Activated naive CD8-positive, alpha-beta T cell treated with anti-CD3 and anti-CD28 coated beads, Interleukin-2, amount 50 U/mL, for 16 hours (primary cell): ENCODE data around the gene REEP1.
"Not testable (repeated sequence)": the region's sequence is repeated elsewhere in the genome, so short reads cannot be mapped to it uniquely, and the experiment has no call there.

Source experiments
- DNase-seq: peaks from one replicate; pipeline ENCODE4 v3.0.0-alpha.2; 2020; ENCODE audit warnings: low read depth, low spot score

The REEP1 gene

DNA sequence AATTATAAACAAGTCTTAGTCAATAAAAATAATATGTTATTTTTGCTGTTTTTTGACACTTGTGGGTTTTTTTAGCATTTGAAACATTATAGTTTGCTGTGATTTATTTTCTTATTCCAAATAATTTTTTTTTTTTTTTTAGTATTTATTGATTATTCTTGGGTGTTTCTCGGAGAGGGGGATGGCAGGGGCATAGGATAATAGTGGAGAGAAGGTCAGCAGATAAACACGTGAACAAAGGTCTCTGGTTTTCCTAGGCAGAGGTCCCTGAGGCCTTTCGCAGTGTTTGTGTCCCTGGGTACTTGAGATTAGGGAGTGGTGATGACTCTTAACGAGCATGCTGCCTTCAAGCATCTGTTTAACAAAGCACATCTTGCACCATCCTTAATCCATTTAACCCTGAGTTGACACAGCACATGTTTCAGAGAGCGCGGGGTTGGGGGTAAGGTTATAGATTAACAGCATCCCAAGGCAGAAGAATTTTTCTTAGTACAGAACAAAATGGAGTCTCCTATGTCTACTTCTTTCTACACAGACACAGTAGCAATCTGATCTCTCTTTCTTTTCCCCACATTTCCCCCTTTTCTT lies 8.5 kb upstream of the REEP1 start:
- not testable (repeated sequence) for DNase-seq

DNA sequence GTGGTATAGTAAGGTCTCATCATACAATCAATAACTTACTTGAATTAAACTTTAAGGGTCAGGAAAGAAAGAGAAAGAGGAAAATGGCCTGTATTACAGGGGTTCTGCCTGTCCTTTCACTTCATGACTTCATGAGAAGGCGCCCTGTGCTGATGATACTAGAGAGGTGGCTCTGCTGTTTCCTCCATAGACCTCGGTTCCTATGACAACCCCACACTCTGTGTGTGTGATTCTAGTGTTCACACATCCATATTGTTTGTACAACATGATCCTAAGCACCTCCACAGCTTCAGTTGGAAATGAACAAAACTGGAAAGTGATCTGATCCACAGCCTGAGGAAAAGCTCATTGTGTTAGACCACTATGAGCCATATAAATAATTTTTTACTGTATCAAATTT lies 7.0 kb upstream of the REEP1 start:
- DNase-seq: no peak

DNA sequence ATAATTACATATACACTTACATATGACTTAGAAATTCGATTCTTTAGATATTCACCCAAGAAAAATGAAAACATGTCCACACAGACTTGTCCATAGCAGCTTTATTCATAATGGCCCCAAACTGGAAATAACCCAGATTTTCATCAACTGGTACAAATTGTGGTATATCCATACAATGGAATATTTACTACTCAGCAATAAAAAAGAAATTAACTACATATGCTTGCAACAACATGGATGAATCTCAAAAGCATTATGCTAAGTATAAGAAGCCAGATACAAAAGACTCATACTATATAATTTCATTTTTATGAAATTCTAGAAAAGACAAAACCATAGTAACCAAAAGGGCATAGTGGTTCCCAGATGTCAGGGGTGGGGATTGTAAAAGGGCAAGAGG lies 5.1 kb upstream of the REEP1 start:
- DNase-seq: no peak

DNA sequence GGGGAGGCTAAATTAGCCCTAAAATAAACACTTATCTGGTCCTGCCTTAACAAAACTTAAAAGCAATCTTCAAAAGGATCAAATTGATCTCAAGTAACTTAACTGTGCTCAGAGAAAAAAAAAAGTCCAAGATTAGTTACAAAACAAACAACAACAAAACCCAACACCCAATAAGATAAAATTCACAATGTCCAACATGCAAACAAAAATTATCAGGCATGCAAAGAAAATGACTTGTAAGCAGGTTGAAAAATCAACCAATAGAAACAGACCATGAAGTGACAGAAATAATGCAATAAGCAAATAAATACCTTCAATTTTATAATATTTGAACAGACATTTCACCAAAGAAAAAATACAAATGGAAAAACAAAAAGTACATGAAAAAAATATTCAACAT lies 4.0 kb upstream of the REEP1 start:
- no peak for DNase-seq

DNA sequence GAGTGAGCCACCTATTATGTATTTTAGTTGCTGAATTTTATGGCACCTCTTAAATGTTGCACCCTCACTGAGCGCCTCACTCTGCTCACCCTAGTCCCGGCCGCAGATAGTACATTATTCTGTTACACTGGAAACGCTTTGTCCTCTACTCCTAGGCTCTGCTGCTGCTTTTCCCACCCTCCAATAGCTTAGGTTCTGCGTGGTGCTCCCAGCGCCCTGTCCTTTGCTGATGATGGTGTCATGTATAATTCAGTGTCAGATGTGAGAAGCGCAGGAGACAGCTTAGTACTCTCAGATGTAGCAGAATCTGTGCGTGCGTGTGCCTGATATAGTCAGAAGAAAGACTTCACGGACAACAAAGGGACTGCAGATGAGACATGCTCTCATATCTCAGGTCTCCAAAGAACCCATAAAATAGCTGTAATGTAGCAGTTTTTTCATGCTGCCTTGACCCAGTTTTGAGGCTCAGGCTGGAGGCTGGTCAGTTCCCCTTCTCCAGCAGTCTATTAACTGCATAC lies 1.4 kb upstream of the REEP1 start:
- DNase-seq: no peak

DNA sequence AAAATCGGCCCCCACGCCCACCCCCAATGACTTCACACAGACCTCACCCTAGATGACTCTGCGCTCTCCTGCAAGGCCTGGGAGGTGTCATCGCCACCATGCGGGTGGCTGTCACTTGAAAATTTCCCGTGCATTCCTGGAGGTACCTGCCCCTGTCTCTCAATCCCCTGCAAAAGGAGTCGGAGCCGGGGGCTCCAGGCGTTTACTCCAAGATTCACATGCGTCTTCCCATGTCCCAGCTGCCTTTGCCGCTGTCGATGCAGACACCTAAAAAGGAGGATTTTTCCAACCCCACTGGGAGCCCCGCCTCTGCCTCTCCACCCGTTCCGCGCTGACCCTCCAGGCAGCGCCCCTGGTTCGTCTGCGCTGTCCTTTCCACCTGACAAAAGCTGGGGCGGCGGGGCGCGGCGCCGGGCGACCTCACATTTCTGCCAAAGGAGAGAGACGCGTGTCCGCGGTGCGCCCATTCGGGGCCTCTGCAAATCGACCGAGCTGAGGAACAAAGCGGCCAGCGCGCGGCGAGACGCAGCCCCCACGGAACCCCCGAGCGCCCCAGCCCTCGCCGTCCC lies 667 bp downstream of the REEP1 start:
- no peak for DNase-seq

DNA sequence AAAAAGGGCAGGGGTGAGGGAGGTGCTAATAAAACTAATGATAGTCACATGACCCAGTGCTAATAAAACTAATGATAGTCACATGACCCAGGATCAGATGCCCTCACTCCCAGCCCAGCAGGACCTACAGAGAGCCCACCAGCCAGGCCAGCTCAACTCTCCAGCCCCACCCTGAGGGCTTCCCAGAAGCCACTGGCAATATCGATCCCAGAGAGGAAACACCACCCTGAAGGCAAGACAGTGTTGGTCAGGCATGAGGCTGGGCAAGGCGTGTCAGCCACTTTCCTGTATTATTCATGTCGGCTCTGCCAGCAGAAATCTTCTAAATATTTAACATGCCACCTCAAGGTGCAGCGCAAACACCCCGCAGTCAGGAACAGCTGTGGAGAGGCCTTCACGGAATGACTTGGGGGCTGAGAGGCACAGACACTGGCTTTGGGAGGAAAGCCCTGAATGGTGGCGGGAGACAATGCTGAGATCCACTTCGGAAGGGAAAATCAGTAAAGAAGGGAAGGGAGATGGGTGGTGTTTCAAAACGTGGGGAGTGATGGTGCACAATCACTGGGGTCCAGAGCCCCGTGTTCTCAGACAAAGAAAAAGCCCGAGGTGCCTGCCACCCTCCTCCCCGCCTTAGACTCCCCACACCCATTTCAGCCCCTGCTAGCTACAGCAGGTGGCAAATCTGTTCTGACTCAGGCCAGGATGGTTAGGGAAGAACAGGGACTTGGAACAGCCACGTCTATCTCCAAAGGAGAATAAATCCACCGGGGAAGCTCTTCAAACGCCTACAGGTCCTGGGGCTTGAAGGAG lies 1.4 kb downstream of the REEP1 start:
- DNase-seq: no peak

DNA sequence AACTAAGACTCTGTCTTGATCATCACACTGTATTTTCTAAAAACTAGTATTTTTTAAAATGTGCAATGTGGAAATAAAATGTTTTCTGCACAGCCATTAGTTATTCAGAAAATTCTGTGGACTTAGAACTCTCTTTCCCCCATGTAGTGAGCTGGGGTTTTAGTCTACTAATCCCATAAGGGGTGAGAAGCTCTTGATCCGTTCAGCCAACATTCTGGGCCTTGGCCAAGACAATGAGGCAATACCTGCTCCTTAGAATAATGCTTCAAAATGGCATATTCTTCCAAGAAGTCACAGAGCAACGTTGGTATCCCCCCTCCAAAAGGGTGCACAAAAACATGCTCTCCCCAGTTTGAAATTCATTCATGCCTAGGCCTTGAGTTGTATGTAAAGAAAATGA lies 4.0 kb downstream of the REEP1 start:
- no peak for DNase-seq

DNA sequence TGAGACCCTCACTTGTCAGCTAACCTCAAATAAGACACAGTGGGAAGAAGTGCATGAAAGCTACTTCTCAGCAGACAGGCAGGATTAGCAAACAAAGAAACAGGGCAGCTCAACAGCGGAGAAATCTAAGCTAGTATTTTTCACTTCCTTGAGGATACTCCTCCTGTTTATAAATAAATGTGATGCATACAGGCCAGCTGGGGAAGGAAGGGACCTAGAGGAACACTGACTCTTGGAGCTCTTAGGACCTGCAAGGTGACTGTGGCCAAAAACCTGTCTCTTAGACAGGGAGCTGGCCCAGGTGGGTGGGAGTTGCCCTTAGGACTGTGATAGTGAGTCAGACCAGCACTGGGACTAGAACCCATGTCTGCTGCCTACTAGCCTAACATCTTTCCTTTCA lies 4.8 kb downstream of the REEP1 start:
- DNase-seq: no peak

DNA sequence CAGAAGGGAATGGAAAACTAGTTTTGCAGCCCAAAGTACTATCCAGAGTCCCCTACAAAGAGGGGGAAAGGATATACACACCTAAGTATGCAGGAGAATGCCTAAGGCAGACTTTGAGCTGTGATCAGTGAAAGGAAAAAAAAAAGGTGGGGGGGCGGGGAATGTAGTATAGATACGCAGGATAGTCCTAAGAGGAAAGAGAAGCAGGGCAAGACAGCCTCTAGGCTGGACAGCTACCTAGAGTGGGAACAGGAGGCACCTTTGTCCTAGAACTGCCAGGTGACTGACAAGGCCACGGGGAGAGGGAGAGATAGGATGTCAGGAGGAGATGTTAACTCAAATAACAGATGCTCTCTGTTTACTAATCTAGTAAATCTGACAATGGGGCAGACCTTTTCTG lies 6.0 kb downstream of the REEP1 start:
- DNase-seq: no peak

DNA sequence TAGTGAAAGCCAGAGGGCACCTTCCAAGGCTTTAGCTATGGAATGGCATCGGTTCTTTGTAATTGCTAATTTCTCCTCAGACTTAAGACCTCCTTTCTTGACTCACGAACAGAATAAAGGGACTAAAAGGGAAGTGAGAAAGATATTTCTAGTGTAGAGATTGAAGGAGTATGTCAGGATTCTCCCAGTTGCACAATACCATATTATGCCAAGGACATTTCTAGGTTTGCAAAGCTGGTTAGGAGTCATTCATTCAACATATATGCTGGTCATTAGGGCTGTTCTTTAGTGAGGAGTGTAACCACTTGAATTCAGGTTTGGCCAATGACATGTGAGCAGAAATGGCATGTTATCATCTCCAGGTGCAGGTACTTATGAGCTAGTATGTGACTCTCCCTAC lies 7.4 kb downstream of the REEP1 start:
- DNase-seq: no peak

DNA sequence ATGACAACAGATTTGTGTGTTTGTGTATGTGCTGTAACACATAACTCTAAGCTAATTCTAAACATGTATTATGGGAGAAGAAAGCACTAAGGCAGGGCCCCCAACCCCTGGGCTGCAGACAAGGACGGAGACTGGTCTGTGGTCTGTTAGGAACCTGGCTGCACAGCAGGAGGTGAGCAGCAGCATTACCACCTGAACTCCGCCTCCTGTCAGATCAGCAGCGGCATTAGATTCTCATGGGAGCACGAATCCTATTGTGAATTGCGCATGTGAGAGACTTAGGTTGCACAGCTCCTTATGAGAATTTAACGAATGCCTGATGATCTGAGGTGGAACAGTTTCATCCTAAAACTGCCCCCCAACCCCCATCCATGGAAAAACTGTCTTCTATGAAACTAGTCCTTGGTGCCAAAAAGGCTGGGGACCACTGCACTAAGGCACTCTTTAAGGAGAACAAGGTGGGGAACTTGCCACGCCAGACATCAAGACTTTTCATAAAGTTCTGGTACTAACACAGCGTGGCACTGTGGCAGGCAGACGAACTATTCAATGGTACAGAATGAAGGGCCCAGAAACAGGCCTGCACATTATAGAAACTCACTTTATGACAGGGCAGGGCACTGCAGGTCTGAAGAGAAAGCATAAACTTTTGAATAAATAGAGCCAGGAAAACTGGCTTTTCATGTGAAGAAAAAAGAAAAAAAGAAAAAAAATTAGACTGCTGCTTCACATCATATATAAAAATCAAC lies 14.0 kb downstream of the REEP1 start:
- no peak for DNase-seq

DNA sequence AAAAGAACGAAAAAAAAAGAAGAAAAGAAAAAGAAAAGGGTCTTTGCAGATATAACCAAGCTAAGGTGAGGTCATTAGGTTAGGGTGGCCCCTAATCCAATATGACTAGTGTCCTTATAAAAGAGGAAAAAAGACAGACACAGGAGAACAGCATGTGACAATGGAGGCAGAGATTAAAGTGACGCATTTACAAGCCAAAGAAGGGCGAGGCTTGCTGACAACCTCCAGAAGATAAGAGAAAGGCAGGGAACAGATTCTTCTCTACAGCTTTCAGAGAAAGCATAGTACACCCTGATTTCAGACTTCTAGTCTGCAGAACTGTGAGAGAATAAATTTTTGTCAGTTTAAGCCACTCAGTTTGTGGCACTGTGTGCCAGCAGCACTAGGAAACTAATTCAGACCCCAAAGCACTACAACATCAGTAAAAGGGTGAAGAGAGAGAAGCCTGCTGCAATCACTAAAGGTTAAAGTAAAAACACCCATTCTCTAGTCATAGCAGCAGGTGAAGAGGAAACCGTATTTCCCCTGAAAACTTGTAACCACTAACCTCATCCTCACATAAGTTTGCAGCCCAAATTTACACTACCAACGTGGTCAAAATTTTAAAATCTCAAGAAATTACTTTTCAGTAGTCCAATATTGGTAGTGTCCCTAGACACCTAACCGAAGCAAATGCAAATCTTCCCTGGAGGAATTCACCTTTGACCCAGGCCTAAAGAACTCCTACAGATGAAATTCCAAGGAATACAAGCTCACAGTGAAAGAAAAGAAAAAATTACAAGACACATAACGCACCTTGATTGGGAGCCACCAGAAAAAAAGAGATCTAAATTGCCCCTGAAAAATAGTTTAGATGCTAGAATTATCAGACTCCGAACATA lies 17.5 kb downstream of the REEP1 start:
- no peak for DNase-seq

DNA sequence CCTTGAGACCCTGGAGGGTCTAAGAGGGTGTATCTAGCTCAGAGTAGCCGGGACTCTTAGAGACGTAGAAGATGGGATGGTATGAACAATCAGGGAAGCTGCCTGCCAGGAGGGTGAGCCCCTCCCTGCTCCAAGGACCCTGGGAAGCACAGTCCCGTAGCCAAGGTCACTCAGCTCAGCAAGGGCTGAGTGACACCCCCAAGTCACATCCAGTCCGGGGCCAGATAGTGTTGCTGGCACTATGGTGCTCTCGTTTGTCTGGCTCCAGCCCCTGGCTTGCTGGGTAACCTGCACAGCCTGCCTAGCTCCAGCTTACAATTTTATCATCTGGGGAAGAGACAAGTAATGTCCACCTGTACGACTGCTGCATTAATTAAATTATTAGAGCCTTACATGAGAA lies 22.3 kb downstream of the REEP1 start:
- DNase-seq: no peak

DNA sequence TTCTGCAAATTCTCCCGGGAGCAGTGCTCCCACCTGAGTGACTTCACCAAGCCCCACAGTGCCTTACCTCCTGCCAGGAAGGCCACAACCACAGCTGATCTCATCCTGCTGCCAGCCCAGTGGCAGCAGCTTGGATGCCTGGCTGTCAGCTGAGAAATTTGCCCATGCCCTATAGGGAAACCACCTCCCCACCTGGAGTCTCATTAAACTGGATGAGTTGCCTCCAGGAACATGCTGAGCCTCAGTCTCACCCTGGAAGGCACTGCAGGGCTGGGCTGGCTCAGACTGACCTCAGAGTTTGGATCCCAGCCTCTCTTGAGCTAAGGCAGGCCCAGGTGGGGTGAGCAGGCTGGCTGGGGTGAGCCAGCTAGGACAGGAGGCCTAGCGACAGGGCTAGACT lies 23.3 kb downstream of the REEP1 start:
- no peak for DNase-seq

DNA sequence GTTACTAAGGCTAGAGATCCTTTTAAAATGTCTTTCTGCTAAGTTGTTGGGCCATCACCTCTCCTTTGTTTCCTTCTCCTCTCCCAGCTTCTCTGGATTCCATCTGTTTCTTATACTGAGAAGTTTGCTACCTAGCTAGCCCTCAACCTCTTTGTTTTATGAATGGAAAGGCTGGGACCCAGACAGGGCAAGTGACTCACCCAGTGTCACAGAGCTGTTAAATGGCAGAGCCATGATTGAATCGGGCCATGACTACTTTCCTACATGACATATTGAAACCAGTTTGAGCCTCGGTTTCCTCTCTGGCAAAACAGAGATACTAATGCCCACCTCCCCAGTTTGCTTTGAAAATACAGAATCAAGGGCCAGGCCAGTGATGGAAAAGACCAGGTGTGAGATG lies 24.1 kb downstream of the REEP1 start:
- no peak for DNase-seq

DNA sequence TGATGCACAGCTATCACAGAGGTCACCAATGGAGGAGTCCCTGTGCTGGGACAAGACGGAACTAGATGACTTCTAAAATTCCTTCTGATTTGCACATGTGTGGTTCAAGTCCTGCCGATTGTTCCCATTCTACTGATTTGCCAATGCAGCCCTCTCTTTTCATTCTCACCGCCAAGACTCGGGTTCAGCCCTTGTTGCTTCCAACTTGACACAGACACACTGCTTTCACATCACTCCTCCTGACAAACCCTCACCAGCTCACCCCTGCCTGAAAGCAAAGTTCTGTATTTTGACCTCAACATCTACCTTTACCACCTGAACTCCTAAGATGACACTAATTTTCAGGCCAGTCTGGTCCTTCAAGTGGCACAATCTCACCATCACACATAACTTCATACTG lies 25.5 kb downstream of the REEP1 start:
- DNase-seq: no peak

DNA sequence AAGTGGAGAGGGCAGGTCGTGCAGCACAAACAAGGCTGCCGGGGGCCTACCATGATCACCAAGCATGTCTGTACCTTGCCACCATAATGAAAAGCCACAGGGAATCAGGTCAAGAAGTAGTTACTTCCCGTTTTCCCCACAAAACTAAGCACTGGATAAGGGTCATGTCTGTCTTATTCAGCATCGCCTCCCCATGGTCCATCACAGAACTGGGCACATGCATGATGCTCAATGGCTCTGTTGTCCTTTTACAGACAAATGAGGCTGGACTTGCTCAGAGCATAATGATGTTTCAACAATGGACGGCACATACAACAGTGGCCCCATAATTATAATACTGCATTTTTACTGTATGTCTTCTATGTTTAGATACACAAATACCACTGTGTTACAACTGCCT lies 27.5 kb downstream of the REEP1 start:
- DNase-seq: no peak

DNA sequence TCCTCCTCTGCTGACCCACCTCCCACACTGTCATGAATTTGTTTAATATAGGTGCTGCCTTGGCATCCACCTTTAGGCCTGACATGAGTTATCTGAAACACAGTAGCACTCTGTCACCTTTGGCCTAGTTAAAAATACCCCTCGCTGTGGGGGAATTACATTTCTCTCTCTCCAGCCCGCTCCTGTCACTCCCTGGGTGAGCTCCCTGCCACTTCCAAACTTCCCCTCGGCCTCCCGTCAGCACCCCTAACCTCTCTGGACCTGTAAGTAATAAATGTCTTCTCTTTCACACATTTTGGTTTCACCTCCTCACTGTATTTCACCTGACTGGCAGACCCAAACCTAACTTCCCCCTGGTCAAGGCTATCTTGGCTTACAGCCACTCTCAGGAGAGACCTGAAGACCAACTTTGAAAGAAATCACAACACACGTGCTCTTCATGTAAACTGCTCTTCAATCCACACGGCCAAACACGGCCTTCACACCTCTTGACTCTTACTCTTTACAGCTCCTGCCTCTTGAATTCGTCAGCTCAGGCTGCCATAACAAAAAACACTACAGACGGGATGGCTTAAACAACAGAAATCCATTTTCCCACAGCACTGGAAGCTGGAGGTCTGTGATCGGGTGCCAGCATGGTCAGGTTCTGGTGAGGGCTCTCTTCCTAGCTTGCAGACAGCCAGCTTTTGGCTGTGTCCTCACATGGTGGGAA lies 28.3 kb downstream of the REEP1 start:
- no peak for DNase-seq

DNA sequence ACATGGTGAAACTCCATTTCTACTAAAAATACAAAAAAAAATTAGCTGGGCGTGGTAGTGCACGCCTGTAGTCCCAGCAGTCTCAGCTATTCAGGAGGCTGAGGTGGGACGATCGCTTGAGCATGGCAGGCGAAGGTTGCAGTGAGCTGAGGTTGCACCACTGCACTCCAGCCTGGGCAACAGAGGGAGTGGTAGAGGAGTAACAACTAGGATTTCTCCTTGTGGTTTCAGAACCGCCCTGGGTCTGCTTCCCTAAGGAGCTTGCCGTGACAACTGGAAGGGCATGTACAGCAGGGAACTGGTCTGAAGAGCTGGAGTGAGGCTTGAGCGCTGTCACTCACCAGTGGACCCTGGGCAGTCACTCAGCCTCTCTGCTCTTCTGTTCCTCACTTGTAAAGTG lies 29.1 kb downstream of the REEP1 start:
- no peak for DNase-seq

DNA sequence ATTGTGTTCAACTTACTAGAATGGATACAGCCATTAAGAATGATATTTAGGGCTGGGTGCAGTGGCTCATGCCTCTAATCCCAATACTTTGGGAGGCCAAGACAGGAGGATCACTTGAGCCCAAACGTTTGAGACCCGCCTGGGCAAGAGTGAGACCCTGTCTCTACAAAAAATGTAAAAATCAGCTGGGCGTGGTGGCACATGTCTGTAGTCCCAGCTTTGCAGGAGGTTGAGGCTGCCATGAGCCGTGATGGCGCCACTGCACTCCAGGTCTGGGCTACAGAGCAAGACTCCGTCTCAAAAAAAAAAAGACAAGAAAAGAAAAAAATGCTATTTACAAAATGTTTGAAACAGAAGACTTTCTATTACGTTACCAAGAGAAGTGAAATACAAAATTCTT lies 30.0 kb downstream of the REEP1 start:
- no peak for DNase-seq
